ENCODE measurements around the gene NTSR1. TPM values are rescaled to one million over a fixed set of nuclear protein-coding genes. Genes with fewer than 3 reads are reported as not detected.

Gene NTSR1
- total and polyA plus RNA-seq, 2 of the 13 experiments (the other 11 are each of a cell fraction or from before 2014, with no cell fraction given): 0.09 to 0.12 TPM

GRCh38 chr20:62668441-62669027 lies 40.1 kb upstream of the NTSR1 start (continued):
- no peak for TF ChIP-seq FUBP1 (CRISPR knock-in tag; IDR thresholded peaks at IDR 0.05; ENCODE audit: borderline replicate concordance)
- TF ChIP-seq WIZ (CRISPR knock-in tag; IDR thresholded peaks at IDR 0.05): no peak
- peak; percentile 30; the same call in 1 of the 2 replicates for TF ChIP-seq GATAD1 (CRISPR knock-in tag; IDR thresholded peaks at IDR 0.05)
- no peak for TF ChIP-seq KLF13 (CRISPR knock-in tag; IDR thresholded peaks at IDR 0.05)
- no peak for TF ChIP-seq AKNA (CRISPR knock-in tag; IDR thresholded peaks at IDR 0.05; ENCODE audit: borderline replicate concordance)
- no peak for TF ChIP-seq GMEB2 (CRISPR knock-in tag; IDR thresholded peaks at IDR 0.05; ENCODE audit: low read depth)
- peak; percentile 55; the same call in 1 of the 2 replicates for TF ChIP-seq ZGPAT (CRISPR knock-in tag; IDR thresholded peaks at IDR 0.05)
- peak; percentile 83; the same call in 1 of the 2 replicates for TF ChIP-seq PCBP1 (IDR thresholded peaks at IDR 0.05; ENCODE audit: borderline replicate concordance, low read depth, low read length)
- TF ChIP-seq SMC3 (IDR thresholded peaks at IDR 0.05; ENCODE audit: low read length): peak; percentile 96
- 0 out of 2 replicates have a peak, but pooled peaks have one; percentile 35 for TF ChIP-seq HES4 (CRISPR knock-in tag; IDR thresholded peaks at IDR 0.05; ENCODE audit: borderline replicate concordance)
- no peak for TF ChIP-seq JDP2 (CRISPR knock-in tag; IDR thresholded peaks at IDR 0.05; ENCODE audit: borderline replicate concordance)
- peak; percentile 58; the same call in 1 of the 2 replicates for TF ChIP-seq ZBTB26 (CRISPR knock-in tag; IDR thresholded peaks at IDR 0.05; ENCODE audit: borderline replicate concordance)
- TF ChIP-seq ZNF143 (CRISPR knock-in tag; IDR thresholded peaks at IDR 0.05): peak; percentile 63
- no peak for TF ChIP-seq ZNF281 (CRISPR knock-in tag; IDR thresholded peaks at IDR 0.05; ENCODE audit: borderline replicate concordance)
